Skin epidermis (tissue), 12 donors: Measurements from ENCODE around the gene SERPINB8.

Experiments used
- H3K27ac ChIP-seq, 21 experiments: fragments of 200-600 bp; sonication (generic) in 11 of 21; one replicate each; pipeline ENCODE4 v1.5.0; 2020; ENCODE audit warnings: mild to moderate bottlenecking in 3 of 21, inconsistent platforms in 2 of 21, moderate library complexity in 2 of 21
- H3K4me3 ChIP-seq, 7 experiments: fragments of 200-600 bp; sonication (generic) in 2 of 7; one replicate each; pipeline ENCODE4 v1.5.0; 2020; ENCODE audit warnings: inconsistent platforms in 2 of 7, mild to moderate bottlenecking in 2 of 7, moderate library complexity in 1 of 7

Gene SERPINB8

GRCh38 chr18:63963615-63964256, 6.1 kb upstream of the SERPINB8 start:
- Histone ChIP-seq H3K27ac (no peak overlapping the region), H3K4me3 (no peak overlapping the region)

GRCh38 chr18:63964908-63965307, 5.0 kb upstream of the SERPINB8 start:
- Histone ChIP-seq H3K4me3 (no peak overlapping the region), H3K27ac (no peak overlapping the region)

GRCh38 chr18:63965716-63966330, 4.1 kb upstream of the SERPINB8 start:
- peak overlapping the region in 3 of 21 experiments; percentile 32 to 63 (median 48) for H3K27ac ChIP-seq
- H3K4me3 ChIP-seq = no peak overlapping the region

GRCh38 chr18:63970809-63971205, 926 bp downstream of the SERPINB8 start:
- Histone ChIP-seq H3K27ac (peak overlapping the region; percentile 51 to 100 (median 98)), H3K4me3 (peak overlapping the region; percentile 71 to 90 (median 83))

- Histone ChIP-seq H3K27ac (peak overlapping the region in 20 of 21 experiments; percentile 91 to 100 (median 98)), H3K4me3 (peak overlapping the region; percentile 71 to 90 (median 83))
Observed at GRCh38 chr18:63971320-63972001, 1.6 kb downstream of the SERPINB8 start.

GRCh38 chr18:63972002-63972376, 2.1 kb downstream of the SERPINB8 start:
- H3K4me3 ChIP-seq = no peak overlapping the region
- peak overlapping the region in 6 of 21 experiments; percentile 97 to 100 (median 98) for H3K27ac ChIP-seq

- peak overlapping the region in 5 of 21 experiments; percentile 5 to 64 (median 13) for H3K27ac ChIP-seq
- H3K4me3 ChIP-seq = no peak overlapping the region
Observed at GRCh38 chr18:63974991-63975390, 5.1 kb downstream of the SERPINB8 start.

GRCh38 chr18:63975628-63976027, 5.7 kb downstream of the SERPINB8 start:
- Histone ChIP-seq H3K4me3 (no peak overlapping the region), H3K27ac (peak overlapping the region in 3 of 21 experiments; percentile 5 to 64 (median 17))

GRCh38 chr18:63977040-63977439, 7.2 kb downstream of the SERPINB8 start:
- Histone ChIP-seq H3K27ac (peak overlapping the region in 1 of 21 experiments; percentile 64), H3K4me3 (no peak overlapping the region)

- Histone ChIP-seq H3K27ac (peak overlapping the region in 14 of 21 experiments; percentile 4 to 78 (median 32)), H3K4me3 (peak overlapping the region in 2 of 7 experiments; percentile 1 to 2)
Observed at GRCh38 chr18:63979409-63979920, 9.6 kb downstream of the SERPINB8 start.

GRCh38 chr18:63980027-63980426, 10.1 kb downstream of the SERPINB8 start:
- peak overlapping the region in 11 of 21 experiments; percentile 4 to 78 (median 41) for H3K27ac ChIP-seq
- H3K4me3 ChIP-seq = peak overlapping the region in 1 of 7 experiments; percentile 2

GRCh38 chr18:63980896-63981460, 11.1 kb downstream of the SERPINB8 start:
- Histone ChIP-seq H3K4me3 (no peak overlapping the region), H3K27ac (peak overlapping the region in 3 of 21 experiments; percentile 22 to 60 (median 38))

GRCh38 chr18:63981719-63982118, 11.8 kb downstream of the SERPINB8 start:
- Histone ChIP-seq H3K27ac (peak overlapping the region in 2 of 21 experiments; percentile 22 to 60), H3K4me3 (no peak overlapping the region)

- H3K27ac ChIP-seq = peak overlapping the region in 1 of 21 experiments; percentile 13
- H3K4me3 ChIP-seq = no peak overlapping the region
Observed at GRCh38 chr18:63982361-63982760, 12.5 kb downstream of the SERPINB8 start.

- no peak overlapping the region for H3K27ac ChIP-seq
- no peak overlapping the region for H3K4me3 ChIP-seq
Observed at GRCh38 chr18:63986885-63987284, 17.0 kb downstream of the SERPINB8 start.

GRCh38 chr18:63987743-63988142, 17.9 kb downstream of the SERPINB8 start:
- H3K27ac ChIP-seq = no peak overlapping the region
- no peak overlapping the region for H3K4me3 ChIP-seq

GRCh38 chr18:63992751-63993150, 22.9 kb downstream of the SERPINB8 start:
- Histone ChIP-seq H3K27ac (no peak overlapping the region), H3K4me3 (no peak overlapping the region)

- Histone ChIP-seq H3K4me3 (no peak overlapping the region), H3K27ac (no peak overlapping the region)
Observed at GRCh38 chr18:63994783-63995399, 25.0 kb downstream of the SERPINB8 start.

GRCh38 chr18:63997041-63997440, 27.2 kb downstream of the SERPINB8 start:
- Histone ChIP-seq H3K27ac (no peak overlapping the region), H3K4me3 (no peak overlapping the region)

GRCh38 chr18:63997606-63998005, 27.7 kb downstream of the SERPINB8 start:
- no peak overlapping the region for H3K4me3 ChIP-seq
- no peak overlapping the region for H3K27ac ChIP-seq
